ENCODE measurements around the gene PCDHGB1.
"Not testable (repeated sequence)": the region's sequence is repeated elsewhere in the genome, so short reads cannot be mapped to it uniquely, and the experiment has no call there.

PCDHGB1 gene

DNA sequence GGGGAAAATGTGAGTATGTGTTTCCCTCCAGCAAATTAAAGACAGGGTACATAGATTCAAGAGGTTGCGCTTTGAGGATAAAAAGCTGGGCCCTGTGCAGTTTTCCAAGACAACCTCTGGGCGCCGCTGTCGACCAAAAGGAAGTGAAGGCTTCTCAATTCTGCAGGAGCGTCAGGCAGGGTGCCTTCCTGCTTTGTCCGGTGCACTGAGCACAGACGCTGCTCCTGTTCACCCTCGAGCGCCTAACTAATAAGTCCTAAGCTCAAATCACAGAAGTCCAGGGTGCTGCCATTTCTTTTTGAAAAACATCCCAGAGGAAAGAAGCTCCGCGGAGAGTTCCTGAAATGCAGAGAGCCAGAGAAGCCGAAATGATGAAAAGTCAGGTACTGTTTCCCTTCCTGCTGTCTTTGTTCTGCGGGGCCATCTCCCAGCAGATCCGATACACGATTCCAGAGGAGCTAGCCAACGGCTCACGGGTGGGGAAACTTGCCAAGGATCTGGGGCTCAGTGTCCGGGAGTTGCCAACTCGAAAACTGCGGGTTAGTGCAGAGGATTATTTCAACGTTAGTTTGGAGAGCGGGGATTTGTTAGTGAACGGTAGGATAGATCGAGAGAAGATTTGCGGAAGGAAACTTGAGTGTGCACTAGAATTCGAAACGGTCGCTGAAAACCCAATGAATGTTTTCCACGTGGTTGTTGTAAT, at the start of gene PCDHGB1:
PCDHGB1 (plus strand) TSS at position 183 of the 703 bp plus-strand sequence; CDS start at position 345, 162 bp downstream.
- DNase-seq = no peak

DNA sequence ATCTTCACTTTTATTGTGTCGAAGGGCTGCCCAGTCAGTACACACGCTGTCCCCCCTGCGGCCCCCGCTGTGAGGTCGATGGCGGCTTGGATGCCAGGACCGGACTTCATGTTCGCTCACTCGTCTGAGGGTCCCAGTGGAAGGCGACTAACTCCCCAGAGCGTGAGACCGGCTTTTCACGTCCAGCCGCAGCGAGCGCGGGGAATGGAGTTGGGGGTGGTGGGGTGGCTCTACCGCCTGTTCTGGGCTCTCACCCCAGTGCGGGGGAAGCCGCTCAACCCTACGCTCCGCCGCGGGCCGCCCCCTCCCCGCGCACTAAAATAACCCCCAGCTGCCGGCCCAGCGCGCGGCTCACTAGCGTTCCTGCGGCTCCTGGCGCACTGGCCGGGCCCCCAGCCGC, 46.1 kb upstream of the PCDHGB1 start, which contains the start of gene SLC25A2:
SLC25A2 (minus strand) TSS at position 294 of the 400 bp plus-strand sequence; CDS start at position 110, 184 bp downstream.
- DNase-seq = no peak

DNA sequence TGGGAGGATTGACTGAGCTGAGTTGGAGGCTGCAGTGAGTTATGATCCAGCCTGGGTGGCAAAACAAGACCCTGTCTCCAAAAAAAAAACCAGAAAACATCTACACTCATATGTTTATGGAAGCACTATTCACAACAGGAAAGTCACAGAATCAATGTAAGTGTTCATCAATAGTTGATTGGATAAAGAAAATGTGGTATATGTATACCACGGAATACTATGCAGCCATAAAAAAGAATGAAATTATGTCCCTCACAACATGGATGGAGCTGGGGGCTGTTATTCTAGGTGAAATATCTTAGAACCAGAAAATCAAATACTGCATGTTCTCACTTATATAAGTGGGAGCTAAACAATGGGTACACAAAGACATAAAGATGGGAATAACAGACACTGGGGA, 43.3 kb upstream of the PCDHGB1 start:
- no peak for DNase-seq

DNA sequence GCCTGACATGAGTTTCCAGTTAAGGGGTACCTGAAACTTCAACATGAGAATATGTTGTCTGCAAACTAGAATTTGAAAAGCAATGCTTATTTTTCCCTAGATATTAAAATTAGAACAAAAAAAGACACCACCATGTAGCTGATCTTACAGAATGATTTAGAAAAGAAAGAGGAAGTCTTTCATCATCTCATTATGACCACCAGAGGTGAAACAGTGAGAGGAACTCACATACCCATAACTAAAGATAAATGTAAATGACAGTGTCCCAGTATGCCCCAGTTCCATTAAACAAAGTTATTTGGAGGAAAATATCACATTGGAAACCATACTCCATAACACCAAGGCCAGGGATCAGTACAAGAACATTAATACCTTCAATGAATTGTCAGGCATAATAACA, 36.2 kb upstream of the PCDHGB1 start:
- DNase-seq = no peak

DNA sequence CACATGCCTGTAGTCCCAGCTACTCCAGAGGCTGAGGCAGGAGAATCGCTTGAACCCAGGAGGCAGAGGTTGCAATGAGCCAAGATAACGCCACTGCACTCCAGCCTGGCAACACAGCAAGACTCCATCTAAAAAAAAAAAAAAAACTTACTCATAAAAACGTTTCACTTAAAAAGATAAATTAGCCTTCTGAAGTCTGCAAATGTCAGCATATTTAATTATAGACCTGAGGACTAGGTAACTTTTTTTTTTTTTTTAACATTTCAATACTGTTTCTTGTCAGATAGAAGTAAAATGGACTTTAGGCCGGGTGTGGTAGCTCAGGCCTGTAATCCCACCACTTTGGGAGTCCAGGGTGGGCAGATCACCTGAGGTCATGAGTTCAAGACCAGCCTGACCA, 32.9 kb upstream of the PCDHGB1 start:
- DNase-seq = not testable (repeated sequence)

DNA sequence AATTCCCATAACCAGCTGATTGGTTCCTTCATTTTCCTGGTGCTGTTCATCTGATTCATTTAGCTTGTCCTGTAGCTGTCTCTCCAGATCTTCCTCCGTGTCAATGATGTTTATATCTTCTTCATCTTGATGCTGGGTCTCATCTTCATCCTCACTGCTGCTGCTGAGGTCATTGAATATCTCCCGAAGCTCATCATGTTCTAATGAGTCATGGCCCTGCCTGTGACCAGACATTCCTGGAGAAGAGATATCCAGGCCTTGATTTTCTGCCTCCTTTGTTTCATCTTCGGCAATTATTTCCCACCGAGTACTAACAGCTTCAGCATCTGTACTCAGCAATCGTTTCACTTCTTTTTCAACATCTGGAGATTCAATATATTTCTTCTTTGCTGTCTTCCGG, 30.7 kb upstream of the PCDHGB1 start:
- no peak for DNase-seq

DNA sequence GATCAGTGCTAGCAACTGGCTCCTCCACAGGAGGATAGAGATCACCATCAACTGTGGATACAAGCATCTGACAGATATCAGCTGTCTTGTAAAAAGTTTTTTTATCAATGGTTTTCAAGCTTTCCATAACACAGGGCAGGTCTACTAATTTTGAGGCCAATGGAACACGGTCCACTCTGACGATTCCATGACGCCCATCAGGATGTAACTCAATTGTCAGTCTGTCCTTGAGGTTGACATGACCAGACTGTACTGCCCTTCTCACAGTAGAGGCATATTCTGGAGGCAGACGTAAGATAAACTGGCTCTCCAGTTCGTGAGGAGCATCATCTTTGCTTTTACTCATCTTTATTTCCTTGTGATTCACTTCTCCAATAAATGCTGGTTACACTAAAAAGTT, 30.2 kb upstream of the PCDHGB1 start:
- no peak for DNase-seq

DNA sequence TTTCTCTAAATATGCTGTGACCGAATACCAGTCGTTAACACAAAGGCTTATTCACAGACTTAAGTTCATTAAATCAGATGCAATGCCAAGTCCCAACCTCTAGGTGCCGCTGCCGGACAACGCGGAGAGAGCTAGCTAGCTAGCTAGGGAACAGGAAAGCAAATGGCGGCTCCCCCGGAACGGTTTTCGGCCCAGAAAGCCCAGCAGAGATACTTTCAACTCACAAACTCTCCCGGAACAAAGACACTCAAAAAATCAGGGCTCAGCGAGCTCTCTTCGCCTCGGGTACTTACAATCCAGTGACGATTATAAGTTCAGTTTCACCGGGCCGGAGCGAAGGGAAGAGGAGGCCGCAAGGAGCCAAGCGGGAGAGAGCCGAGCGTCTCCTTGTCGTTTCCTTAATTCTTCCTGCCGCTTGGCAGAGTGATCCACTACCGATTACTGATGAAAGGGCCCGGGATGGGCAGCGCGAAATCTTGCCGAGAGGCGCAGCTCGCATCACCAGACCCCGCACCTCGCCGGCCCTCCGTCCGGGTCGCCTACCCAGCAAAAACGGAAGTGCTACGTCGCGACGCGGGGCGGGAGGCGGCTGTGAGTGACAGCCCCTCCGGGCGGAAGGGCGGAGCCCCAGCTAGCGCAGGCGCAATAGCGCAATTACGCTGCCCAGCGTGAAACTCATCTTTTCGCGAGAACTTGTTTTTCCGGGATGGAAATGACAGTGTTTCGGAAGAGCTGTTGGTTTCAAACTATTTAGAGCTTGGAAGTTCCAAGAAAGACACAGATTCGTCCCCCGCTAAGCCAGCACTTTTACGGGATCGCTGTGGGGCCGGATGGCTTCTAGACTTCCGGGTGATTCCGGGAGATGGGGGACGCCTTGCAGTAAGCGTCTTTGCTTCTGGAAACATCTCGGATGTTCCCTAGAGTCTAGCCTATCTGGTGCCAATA, 29.4 kb upstream of the PCDHGB1 start, which contains the start of gene TAF7:
TAF7 (minus strand) TSS at position 560 of the 945 bp plus-strand sequence. CDS start 740 bp downstream, outside the sequence.
- no peak for DNase-seq

DNA sequence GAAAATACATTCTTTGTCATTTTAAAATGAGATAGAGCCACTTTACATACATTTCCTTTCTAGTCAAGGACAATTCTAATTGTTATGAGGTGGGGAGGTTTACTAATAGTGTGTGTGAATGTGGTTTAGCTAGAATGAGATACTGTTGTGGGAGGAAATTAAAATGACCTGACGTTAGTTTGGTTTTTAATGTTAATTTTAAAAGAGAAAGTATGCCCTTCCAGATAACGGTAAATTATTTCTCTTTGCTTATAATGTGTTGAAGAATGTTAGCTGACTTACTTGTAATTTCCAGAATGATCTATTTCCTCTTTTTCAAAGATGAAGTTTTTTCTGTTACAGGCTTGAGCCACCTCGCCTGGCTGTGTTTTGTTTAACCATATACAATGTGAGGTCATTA, 27.6 kb upstream of the PCDHGB1 start:
- DNase-seq = no peak

DNA sequence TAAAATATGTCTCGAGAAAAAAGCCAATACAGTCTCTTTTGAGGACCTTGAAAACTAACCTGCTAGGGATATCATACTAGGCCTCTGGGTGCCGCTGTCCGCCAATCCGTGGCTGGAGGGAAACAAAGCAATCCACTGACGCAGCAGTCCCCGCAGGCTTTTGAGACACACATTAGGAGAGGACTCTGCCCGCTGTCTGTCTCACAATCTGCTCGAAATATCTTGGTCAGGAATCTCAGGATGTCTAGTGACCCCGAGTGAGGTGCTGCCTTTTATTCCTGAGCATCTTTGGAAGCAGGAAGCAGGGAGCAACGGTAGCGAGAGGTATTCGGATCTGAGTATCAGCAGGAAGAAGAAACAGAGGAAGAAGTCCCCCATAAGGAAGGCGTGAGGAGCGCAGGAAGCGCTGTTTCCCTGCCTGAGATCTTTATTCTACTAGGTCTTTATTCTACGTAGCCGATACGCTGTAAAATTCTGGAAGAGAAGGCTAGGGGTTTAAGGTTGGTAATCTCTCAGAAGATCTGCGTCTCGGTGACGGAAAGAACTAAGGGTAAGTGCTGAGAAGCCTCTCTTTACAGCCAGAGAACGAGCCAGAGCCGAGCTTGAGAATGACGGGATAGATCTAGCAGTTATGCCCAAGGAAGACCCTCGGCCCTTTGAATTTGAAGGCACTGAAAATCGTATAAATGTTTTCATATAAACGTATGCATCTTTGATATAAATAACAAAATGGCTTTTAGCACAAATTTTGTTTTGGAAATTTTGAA, 23.6 kb upstream of the PCDHGB1 start:
- DNase-seq = no peak

DNA sequence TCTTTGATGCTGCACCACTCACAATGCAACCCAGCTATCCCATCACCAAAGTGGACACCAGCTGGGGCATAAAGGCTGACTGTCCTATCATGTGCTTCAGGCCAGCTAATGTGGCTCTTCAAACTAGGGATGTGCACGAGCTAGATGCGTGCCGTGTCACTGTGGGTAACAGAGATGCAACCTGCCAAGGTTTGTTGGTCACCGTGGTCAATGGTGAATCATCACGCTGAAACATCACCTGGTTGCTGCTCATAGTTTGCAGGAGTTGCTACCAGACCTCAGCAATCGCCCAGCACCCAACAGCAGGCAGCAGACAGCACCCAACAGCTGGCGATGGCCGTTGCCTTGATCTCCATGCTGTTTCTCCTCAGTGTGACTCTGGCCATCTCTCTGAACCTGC, 21.7 kb upstream of the PCDHGB1 start:
- no peak for DNase-seq

DNA sequence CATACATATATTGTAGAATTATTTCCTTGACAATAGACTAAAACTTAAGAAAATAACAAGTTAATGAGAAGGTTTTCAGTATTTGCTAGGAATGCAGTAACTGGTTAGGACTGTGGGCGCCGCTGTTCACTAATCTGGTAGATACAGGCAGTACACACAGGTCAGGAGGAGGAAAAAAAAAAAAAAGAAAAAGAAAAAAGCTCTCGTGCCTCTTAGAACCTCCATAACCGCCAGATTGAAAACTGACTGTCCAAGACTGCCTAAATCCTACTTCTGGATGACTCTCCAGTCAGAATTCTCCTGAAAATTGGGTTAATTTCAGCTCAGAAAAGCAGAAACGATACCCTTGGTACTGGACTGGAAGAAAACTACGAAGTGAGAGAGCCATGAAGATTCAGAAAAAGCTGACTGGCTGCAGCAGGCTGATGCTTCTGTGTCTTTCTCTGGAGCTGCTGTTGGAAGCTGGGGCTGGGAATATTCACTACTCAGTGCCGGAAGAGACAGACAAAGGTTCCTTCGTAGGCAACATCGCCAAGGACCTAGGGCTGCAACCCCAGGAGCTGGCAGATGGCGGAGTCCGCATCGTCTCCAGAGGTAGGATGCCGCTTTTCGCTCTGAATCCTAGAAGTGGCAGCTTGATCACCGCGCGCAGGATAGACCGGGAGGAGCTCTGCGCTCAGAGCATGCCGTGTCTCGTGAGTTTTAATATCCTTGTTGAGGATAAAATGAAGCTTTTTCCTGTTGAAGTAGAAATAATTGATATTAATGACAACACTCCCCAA, 19.4 kb upstream of the PCDHGB1 start, which contains the start of gene PCDHGA1:
PCDHGA1 (plus strand) TSS at position 216 of the 782 bp plus-strand sequence.
- no peak for DNase-seq

DNA sequence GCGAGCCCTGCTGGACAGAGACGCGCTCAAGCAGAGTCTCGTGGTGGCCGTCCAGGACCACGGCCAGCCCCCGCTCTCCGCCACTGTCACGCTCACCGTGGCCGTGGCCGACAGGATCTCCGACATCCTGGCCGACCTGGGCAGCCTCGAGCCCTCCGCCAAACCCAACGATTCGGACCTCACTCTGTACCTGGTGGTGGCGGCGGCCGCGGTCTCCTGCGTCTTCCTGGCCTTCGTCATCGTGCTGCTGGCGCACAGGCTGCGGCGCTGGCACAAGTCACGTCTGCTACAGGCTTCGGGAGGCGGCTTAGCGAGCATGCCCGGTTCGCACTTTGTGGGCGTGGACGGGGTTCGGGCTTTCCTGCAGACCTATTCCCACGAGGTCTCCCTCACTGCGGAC, 17.3 kb upstream of the PCDHGB1 start:
- not testable (repeated sequence) for DNase-seq

DNA sequence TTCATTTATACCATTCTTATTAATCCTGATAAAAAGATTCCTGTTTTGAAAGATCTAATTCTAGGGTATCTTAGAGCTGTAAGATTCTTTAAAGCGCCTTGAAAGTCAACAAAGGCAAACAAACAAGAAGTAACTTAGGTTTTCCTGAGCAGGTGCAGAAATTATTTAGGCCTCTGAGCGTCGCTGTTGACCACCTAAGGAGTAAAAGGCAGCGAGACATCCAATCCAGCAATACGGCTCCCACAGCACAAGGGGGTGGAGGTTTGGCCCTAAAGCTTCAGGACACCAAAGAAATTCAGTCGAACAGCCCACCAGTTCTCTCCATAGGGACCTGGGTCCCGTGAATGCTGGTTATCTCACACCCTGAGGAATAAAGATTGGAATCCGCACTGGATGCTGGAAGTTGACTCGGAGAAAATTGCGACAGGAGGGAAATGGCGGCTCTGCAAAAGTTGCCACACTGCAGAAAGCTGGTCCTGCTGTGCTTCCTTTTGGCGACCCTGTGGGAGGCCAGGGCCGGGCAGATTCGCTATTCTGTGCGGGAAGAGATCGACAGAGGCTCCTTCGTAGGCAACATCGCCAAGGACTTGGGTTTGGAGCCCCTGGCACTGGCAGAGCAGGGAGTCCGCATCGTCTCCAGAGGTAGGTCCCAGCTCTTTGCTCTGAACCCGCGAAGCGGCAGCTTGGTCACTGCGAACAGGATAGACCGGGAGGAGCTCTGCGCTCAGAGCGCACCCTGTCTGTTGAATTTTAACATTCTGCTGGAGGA, 11.2 kb upstream of the PCDHGB1 start, which contains the start of gene PCDHGA2:
PCDHGA2 (plus strand) TSS at position 223 of the 769 bp plus-strand sequence.
- no peak for DNase-seq

DNA sequence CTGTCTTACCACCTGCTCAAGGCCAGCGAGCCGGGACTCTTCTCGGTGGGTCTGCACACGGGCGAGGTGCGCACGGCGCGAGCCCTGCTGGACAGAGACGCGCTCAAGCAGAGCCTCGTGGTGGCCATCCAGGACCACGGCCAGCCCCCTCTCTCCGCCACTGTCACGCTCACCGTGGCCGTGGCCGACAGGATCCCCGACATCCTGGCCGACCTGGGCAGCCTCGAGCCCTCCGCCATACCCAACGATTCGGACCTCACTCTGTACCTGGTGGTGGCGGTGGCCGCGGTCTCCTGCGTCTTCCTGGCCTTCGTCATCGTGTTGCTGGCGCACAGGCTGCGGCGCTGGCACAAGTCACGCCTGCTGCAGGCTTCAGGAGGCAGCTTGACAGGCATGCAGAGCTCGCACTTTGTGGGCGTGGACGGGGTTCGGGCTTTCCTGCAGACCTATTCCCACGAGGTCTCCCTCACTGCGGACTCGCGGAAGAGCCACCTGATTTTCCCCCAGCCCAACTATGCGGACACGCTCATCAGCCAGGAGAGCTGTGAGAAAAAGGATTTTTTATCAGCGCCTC, 9.0 kb upstream of the PCDHGB1 start:
- not testable (repeated sequence) for DNase-seq

DNA sequence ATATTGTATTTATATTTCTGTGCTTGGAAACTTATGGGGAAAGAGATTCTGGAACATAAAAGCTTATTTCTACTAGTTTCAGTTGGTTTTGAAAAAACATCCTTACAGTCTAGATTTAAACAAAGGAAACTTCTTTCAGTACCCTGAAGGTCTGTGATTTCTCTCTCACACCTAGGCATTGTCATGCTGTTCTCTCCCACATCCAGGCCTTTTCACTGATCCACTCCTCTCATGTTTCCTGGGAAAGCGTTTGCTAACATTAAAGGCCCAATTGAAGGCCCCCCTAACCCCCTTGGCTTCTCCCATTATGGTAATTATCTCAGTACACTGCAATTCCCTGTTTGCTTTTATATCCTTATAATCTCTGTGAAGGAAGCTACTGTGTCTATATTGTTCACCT, 7.1 kb upstream of the PCDHGB1 start:
- DNase-seq = no peak

DNA sequence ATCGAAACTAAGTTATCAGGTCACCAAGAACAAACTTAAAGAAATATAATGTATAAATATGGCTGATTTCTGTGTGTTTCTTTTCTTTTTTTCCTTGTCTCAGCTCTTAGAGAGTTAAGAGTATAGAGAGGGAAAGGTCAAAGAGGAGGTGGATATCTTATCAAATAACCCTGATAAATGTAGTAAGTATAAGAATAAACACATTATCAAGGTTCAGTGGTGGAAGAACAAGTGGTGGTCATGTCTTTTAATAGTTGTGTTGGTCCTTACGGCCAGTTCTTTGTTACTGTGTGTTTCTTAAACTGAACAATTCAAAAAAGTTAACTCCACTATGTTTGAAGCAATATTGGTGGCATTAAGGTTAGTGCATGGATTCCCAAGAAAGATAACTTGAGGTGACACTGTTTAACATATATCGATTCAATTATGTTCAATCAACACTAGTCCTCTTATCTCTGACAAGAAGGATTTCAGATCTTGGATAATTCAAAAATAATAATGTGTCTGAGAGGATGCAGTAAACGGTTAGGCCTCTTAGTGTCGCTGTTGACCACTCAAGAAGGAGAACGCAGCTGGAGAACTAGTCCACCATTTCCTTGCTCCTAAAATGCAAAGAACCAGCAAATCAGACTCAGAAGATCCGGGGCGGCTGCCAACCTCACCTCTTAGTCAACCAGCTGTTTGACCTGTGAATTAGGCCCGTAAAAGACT, 6.5 kb upstream of the PCDHGB1 start, which contains the start of gene PCDHGA3:
PCDHGA3 (plus strand) TSS at position 588 of the 711 bp plus-strand sequence. CDS start 205 bp downstream, outside the sequence.
- no peak for DNase-seq

DNA sequence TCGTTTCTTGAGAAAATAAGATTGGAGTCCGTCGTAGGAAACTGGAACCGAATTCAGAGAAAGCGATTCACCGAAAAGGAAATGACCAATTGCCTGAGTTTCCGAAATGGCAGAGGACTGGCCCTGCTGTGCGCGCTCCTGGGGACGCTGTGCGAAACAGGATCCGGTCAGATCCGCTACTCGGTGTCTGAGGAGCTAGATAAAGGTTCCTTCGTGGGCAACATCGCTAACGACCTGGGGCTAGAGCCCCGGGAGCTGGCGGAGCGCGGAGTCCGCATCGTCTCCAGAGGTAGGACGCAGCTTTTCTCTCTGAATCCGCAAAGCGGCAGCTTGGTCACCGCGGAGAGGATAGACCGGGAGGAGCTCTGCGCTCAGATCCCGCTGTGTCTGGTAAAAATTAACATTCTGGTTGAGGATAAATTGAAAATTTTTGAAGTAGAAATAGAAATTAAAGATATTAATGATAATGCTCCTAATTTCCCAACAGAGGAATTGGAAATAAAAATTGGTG, 5.9 kb upstream of the PCDHGB1 start:
- no peak for DNase-seq

DNA sequence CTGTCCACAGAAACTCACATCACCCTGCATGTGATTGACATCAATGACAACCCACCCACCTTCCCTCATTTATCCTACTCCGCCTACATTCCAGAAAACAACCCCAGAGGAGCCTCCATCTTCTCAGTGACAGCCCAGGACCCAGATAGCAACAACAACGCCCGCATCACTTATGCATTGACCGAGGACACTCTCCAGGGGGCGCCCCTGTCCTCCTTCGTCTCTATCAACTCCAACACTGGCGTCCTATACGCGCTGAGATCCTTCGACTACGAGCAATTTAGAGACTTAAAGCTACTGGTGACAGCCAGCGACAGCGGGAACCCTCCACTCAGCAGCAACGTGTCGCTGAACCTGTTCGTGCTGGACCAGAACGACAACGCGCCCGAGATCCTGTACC, 4.6 kb upstream of the PCDHGB1 start:
- no peak for DNase-seq

DNA sequence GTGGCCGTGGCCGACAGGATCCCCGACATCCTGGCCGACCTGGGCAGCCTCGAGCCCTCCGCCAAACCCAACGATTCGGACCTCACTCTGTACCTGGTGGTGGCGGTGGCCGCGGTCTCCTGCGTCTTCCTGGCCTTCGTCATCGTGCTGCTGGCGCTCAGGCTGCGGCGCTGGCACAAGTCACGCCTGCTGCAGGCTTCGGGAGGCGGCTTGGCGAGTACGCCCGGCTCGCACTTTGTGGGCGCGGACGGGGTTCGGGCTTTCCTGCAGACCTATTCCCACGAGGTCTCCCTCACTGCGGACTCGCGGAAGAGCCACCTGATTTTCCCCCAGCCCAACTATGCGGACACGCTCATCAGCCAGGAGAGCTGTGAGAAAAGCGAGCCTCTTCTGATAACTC, 3.9 kb upstream of the PCDHGB1 start:
- not testable (repeated sequence) for DNase-seq

Measured in cortex of kidney (tissue), 1 donor.